NCI-H82 treated with DMSO at 0.1 percent for 48 hours (cell line): Measurements from ENCODE around the gene DIS3L2.
"Not testable (repeated sequence)": the region's sequence is repeated elsewhere in the genome, so short reads cannot be mapped to it uniquely, and the experiment has no call there.

ENCODE experiments used
- DNase-seq: peaks from one replicate; lab custom pipeline; 2025; ENCODE audit not compliant: unreplicated experiment; lab: John Stamatoyannopoulos, UW

Gene DIS3L2

GRCh38 chr2:232292395-232293154 lies 331.1 kb downstream of the DIS3L2 start:
- DNase-seq, result peak; percentile 4

GRCh38 chr2:232293191-232293590 lies 331.7 kb downstream of the DIS3L2 start:
- DNase-seq, result no peak

GRCh38 chr2:232295971-232296370 lies 334.5 kb downstream of the DIS3L2 start:
- no peak for DNase-seq

- no peak for DNase-seq
These were observed 335.4 kb downstream of the DIS3L2 start for GRCh38 chr2:232296776-232297525.

- DNase-seq, result no peak
These were observed 337.6 kb downstream of the DIS3L2 start for GRCh38 chr2:232299084-232299483.

- no peak for DNase-seq
These were observed 338.6 kb downstream of the DIS3L2 start for GRCh38 chr2:232299927-232300674.

- no peak for DNase-seq
These were observed 339.4 kb downstream of the DIS3L2 start for GRCh38 chr2:232300894-232301387.

GRCh38 chr2:232304236-232304635 lies 342.7 kb downstream of the DIS3L2 start:
- no peak for DNase-seq

- DNase-seq, result no peak
These were observed 345.3 kb downstream of the DIS3L2 start for GRCh38 chr2:232306741-232307305.

GRCh38 chr2:232307854-232308253 lies 346.3 kb downstream of the DIS3L2 start:
- DNase-seq, result no peak

- DNase-seq, result no peak
These were observed 347.5 kb downstream of the DIS3L2 start for GRCh38 chr2:232308986-232309385.

GRCh38 chr2:232309592-232309991 lies 348.1 kb downstream of the DIS3L2 start:
- no peak for DNase-seq

GRCh38 chr2:232310121-232310520 lies 348.6 kb downstream of the DIS3L2 start:
- no peak for DNase-seq

GRCh38 chr2:232310696-232311095 lies 349.2 kb downstream of the DIS3L2 start:
- DNase-seq, result no peak

- DNase-seq, result not testable (repeated sequence)
These were observed 352.1 kb downstream of the DIS3L2 start for GRCh38 chr2:232313645-232314044.

- no peak for DNase-seq
These were observed 353.8 kb downstream of the DIS3L2 start for GRCh38 chr2:232315049-232315922.

- no peak for DNase-seq
These were observed 354.4 kb downstream of the DIS3L2 start for GRCh38 chr2:232315923-232316299.

GRCh38 chr2:232316461-232317330 lies 355.2 kb downstream of the DIS3L2 start:
- no peak for DNase-seq

GRCh38 chr2:232318169-232318855 lies 356.8 kb downstream of the DIS3L2 start:
- DNase-seq, result no peak
